ENCODE results near the gene DNAJC6. TPM values are rescaled to one million over a fixed set of nuclear protein-coding genes. Genes with fewer than 3 reads are reported as not detected.

DNAJC6 gene
- total RNA-seq, 1 experiment from 2014 or later, result 4.0 TPM

DNA sequence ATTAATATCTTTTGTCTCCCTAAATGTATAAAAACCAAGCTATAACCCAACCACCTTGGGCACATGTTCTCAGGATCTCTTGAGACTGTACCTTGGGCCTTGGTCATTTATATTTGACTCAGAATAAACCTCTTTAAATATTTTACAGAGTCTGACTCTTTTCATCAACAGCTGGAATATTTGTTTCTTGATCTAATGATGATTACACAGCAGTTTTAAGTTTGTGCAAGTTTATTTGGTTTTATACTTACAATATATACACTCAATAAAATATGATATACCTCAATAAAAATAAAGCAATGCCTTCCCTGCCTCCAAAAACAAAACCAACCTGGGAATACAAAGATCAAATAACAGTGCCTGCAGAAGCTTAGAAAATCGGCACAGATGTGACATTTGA lies 133.1 kb downstream of the DNAJC6 start:
- Histone ChIP-seq H3K4me3 (ENCODE audit: low read depth in 2 of 2, low read length in 2 of 2) (no peak overlapping the region), H3K4me1 (ENCODE audit: control insufficient read depth, insufficient read depth, low read length) (no peaks in the 10 kb centered on the region), H3K9me3 (ENCODE audit: control insufficient read depth, insufficient read depth, low read depth, low read length) (no peaks in the 10 kb centered on the region), H3K27ac (ENCODE audit: low read length) (no peak overlapping the region), H3K27me3 (ENCODE audit: control insufficient read depth, insufficient read depth, low read length) (no peaks in the 10 kb centered on the region), H3K36me3 (ENCODE audit: control insufficient read depth, insufficient read depth, low read length) (no peaks in the 10 kb centered on the region)
- intact Hi-C loops (cut with micrococcal nuclease; ENCODE audit: unreplicated experiment), result no loop called here
- ChIA-PET POLR2A (no interaction called here), CTCF (no interaction called here)
- no peak for ATAC-seq
- TF ChIP-seq POLR2AphosphoS5 (IDR thresholded peaks at IDR 0.05; ENCODE audit: low read depth, low read length) (no peak), TCF7L2 (IDR thresholded peaks at IDR 0.05; ENCODE audit: low read depth, low read length) (no peak), SIN3A (IDR thresholded peaks at IDR 0.05; ENCODE audit: borderline replicate concordance, insufficient read depth, low read depth, low read length) (no peak)
- TF ChIP-seq, protein P1, sequence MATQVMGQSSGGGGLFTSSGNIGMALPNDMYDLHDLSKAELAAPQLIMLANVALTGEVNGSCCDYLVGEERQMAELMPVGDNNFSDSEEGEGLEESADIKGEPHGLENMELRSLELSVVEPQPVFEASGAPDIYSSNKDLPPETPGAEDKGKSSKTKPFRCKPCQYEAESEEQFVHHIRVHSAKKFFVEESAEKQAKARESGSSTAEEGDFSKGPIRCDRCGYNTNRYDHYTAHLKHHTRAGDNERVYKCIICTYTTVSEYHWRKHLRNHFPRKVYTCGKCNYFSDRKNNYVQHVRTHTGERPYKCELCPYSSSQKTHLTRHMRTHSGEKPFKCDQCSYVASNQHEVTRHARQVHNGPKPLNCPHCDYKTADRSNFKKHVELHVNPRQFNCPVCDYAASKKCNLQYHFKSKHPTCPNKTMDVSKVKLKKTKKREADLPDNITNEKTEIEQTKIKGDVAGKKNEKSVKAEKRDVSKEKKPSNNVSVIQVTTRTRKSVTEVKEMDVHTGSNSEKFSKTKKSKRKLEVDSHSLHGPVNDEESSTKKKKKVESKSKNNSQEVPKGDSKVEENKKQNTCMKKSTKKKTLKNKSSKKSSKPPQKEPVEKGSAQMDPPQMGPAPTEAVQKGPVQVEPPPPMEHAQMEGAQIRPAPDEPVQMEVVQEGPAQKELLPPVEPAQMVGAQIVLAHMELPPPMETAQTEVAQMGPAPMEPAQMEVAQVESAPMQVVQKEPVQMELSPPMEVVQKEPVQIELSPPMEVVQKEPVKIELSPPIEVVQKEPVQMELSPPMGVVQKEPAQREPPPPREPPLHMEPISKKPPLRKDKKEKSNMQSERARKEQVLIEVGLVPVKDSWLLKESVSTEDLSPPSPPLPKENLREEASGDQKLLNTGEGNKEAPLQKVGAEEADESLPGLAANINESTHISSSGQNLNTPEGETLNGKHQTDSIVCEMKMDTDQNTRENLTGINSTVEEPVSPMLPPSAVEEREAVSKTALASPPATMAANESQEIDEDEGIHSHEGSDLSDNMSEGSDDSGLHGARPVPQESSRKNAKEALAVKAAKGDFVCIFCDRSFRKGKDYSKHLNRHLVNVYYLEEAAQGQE (IDR thresholded peaks at IDR 0.05; ENCODE audit: insufficient read depth in 1 of 2, low read depth in 2 of 2, low read length in 1 of 2), result no peak
- TF ChIP-seq, protein P2, sequence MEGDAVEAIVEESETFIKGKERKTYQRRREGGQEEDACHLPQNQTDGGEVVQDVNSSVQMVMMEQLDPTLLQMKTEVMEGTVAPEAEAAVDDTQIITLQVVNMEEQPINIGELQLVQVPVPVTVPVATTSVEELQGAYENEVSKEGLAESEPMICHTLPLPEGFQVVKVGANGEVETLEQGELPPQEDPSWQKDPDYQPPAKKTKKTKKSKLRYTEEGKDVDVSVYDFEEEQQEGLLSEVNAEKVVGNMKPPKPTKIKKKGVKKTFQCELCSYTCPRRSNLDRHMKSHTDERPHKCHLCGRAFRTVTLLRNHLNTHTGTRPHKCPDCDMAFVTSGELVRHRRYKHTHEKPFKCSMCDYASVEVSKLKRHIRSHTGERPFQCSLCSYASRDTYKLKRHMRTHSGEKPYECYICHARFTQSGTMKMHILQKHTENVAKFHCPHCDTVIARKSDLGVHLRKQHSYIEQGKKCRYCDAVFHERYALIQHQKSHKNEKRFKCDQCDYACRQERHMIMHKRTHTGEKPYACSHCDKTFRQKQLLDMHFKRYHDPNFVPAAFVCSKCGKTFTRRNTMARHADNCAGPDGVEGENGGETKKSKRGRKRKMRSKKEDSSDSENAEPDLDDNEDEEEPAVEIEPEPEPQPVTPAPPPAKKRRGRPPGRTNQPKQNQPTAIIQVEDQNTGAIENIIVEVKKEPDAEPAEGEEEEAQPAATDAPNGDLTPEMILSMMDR (IDR thresholded peaks at IDR 0.05), result no peak
- BruUV-seq (replicated peaks), result no TSS peak
- in situ Hi-C loops (cut with HindIII; ENCODE audit: low pct_unique_long_range_greater_than_20kb, low sequenced_read_pairs), result no loop called here
- no peak for DNase-seq (ENCODE audit: low read depth, low spot score)

- DNase-seq (ENCODE audit: low read depth, low spot score) (no peak), ATAC-seq (no peak)
- ChIA-PET POLR2A (no interaction called here), CTCF (no interaction called here)
- Histone ChIP-seq H3K9me3 (ENCODE audit: control insufficient read depth, insufficient read depth, low read depth, low read length) (no peaks in the 10 kb centered on the region), H3K36me3 (ENCODE audit: control insufficient read depth, insufficient read depth, low read length) (no peaks in the 10 kb centered on the region), H3K27ac (ENCODE audit: low read length) (no peak overlapping the region), H3K4me3 (ENCODE audit: low read depth in 2 of 2, low read length in 2 of 2) (no peak overlapping the region), H3K27me3 (ENCODE audit: control insufficient read depth, insufficient read depth, low read length) (no peaks in the 10 kb centered on the region), H3K4me1 (ENCODE audit: control insufficient read depth, insufficient read depth, low read length) (no peaks in the 10 kb centered on the region)
- no TSS peak for BruUV-seq (replicated peaks)
- intact Hi-C loops (cut with micrococcal nuclease; ENCODE audit: unreplicated experiment), result no loop called here
- TF ChIP-seq POLR2AphosphoS5 (IDR thresholded peaks at IDR 0.05; ENCODE audit: low read depth, low read length) (no peak), TCF7L2 (IDR thresholded peaks at IDR 0.05; ENCODE audit: low read depth, low read length) (no peak), SIN3A (IDR thresholded peaks at IDR 0.05; ENCODE audit: borderline replicate concordance, insufficient read depth, low read depth, low read length) (no peak)
- TF ChIP-seq, protein P2 (IDR thresholded peaks at IDR 0.05), result no peak
- TF ChIP-seq, protein P1 (IDR thresholded peaks at IDR 0.05; ENCODE audit: insufficient read depth in 1 of 2, low read depth in 2 of 2, low read length in 1 of 2), result no peak
- in situ Hi-C loops (cut with HindIII; ENCODE audit: low pct_unique_long_range_greater_than_20kb, low sequenced_read_pairs), result no loop called here
These were observed 134.3 kb downstream of the DNAJC6 start for GRCh38 chr1:65443647-65444046.
